ENCODE measurements around the gene CLDN9. TPM values are rescaled to one million over a fixed set of nuclear protein-coding genes. Genes with fewer than 3 reads are reported as not detected.

CLDN9 gene
- total and polyA plus RNA-seq, 10 donors, result 0.06 to 1.7 (median 0.44) TPM

- Histone ChIP-seq H3K4me3 (no peak overlapping the region), H3K4me1 (peaks cover 15 to 66% (median 36%) of the 10 kb centered on the region in 6 donors), H3K9me3 (no peaks in the 10 kb centered on the region), H3K36me3 (no peaks in the 10 kb centered on the region), H3K27ac (peak overlapping the region in 1 of 8 donors; percentile 92), H3K27me3 (replicated peaks in 1 of 7) (peaks cover 0 to 92% (median 28%) of the 10 kb centered on the region in 7 donors)
- intact Hi-C loops (cut with DNase I; ENCODE audit: low total_unique reads), result no loop called here
- TF ChIP-seq POLR2A (IDR thresholded peaks at IDR 0.05) (no peak), POLR2AphosphoS5 (IDR thresholded peaks at IDR 0.05) (no peak), CTCF (IDR thresholded peaks at IDR 0.05 in 8 of 11, conservative IDR thresholded peaks at IDR 0.05 in 3 of 11) (no peak)
- DNase-seq, result no peak
- WGBS, 5 donors, result 74 to 83% (median 79%) methylated on average over 11 to 21 of the region's 21 CpGs
Measured at GRCh38 chr16:3009568-3010390, 2.9 kb upstream of the CLDN9 start.

GRCh38 chr16:3010510-3010909, 2.2 kb upstream of the CLDN9 start:
- Histone ChIP-seq H3K36me3 (no peaks in the 10 kb centered on the region), H3K4me1 (peaks cover 11 to 58% (median 32%) of the 10 kb centered on the region in 6 donors), H3K27ac (no peak overlapping the region), H3K4me3 (no peak overlapping the region), H3K27me3 (replicated peaks in 1 of 7) (peaks cover 0 to 90% (median 28%) of the 10 kb centered on the region in 7 donors), H3K9me3 (no peaks in the 10 kb centered on the region)
- 89 to 96% (median 93%) methylated on average over 8 of the region's 8 CpGs for WGBS, 5 donors
- intact Hi-C loops (cut with DNase I; ENCODE audit: low total_unique reads), result no loop called here
- TF ChIP-seq POLR2AphosphoS5 (IDR thresholded peaks at IDR 0.05) (no peak), POLR2A (IDR thresholded peaks at IDR 0.05) (no peak), CTCF (IDR thresholded peaks at IDR 0.05 in 8 of 11, conservative IDR thresholded peaks at IDR 0.05 in 3 of 11) (no peak)
- no peak for DNase-seq

GRCh38 chr16:3012246-3012645, 477 bp upstream of the CLDN9 start:
- no peak for TF ChIP-seq CTCF (IDR thresholded peaks at IDR 0.05 in 8 of 11, conservative IDR thresholded peaks at IDR 0.05 in 3 of 11)
- no peak for TF ChIP-seq POLR2AphosphoS5 (IDR thresholded peaks at IDR 0.05)
- TF ChIP-seq POLR2A (IDR thresholded peaks at IDR 0.05), result no peak
- peaks cover 0 to 91% (median 29%) of the 10 kb centered on the region in 7 donors for H3K27me3 ChIP-seq (replicated peaks in 1 of 7)
- intact Hi-C loops (cut with DNase I; ENCODE audit: low total_unique reads), result no loop called here
- DNase-seq, result no peak
- H3K36me3 ChIP-seq, result no peaks in the 10 kb centered on the region
- H3K9me3 ChIP-seq, result no peaks in the 10 kb centered on the region
- no peak overlapping the region for H3K27ac ChIP-seq
- 36 to 56% (median 42%) methylated on average over 13 to 19 of the region's 19 CpGs for WGBS, 5 donors
- no peak overlapping the region for H3K4me3 ChIP-seq
- H3K4me1 ChIP-seq, result peaks cover 11 to 41% (median 20%) of the 10 kb centered on the region in 6 donors

- DNase-seq, result no peak
- WGBS, 5 donors, result 70 to 81% (median 73%) methylated on average over 15 to 27 of the region's 27 CpGs; no CpG with 5 or more reads in 1 of the 5 donors
- Histone ChIP-seq H3K4me1 (peaks cover 3 to 41% (median 17%) of the 10 kb centered on the region in 6 donors), H3K4me3 (no peak overlapping the region), H3K36me3 (no peaks in the 10 kb centered on the region), H3K27me3 (replicated peaks in 1 of 7) (peaks cover 0 to 92% (median 38%) of the 10 kb centered on the region in 7 donors), H3K27ac (no peak overlapping the region), H3K9me3 (no peaks in the 10 kb centered on the region)
- intact Hi-C loops (cut with DNase I; ENCODE audit: low total_unique reads), result no loop called here
- TF ChIP-seq POLR2A (IDR thresholded peaks at IDR 0.05) (no peak), CTCF (IDR thresholded peaks at IDR 0.05 in 8 of 11, conservative IDR thresholded peaks at IDR 0.05 in 3 of 11) (no peak), POLR2AphosphoS5 (IDR thresholded peaks at IDR 0.05) (no peak)
Measured at GRCh38 chr16:3013491-3013951, 798 bp downstream of the CLDN9 start.

Measured in spleen (tissue), 11 donors.